Measurements from ENCODE around the gene METTL8. TPM values are rescaled to one million over a fixed set of nuclear protein-coding genes. Genes with fewer than 3 reads are reported as not detected.

Gene METTL8
- total and polyA plus RNA-seq, 11 donors: 4.2 to 18.5 (median 9.0) TPM

- ATAC-seq: no peak
- Histone ChIP-seq H3K36me3 (peaks cover 0 to 99% (median 91%) of the 10 kb centered on the region in 9 donors), H3K27ac (no peak overlapping the region), H3K27me3 (no peaks in the 10 kb centered on the region), H3K4me3 (no peak overlapping the region), H3K4me1 (no peaks in the 10 kb centered on the region), H3K9me3 (no peaks in the 10 kb centered on the region)
- intact Hi-C loops (cut with DNase I): no loop called here
- TF ChIP-seq CTCF (IDR thresholded peaks at IDR 0.05): no peak
- no peak for TF ChIP-seq POLR2A (IDR thresholded peaks at IDR 0.05)
- whole genome bisulfite sequencing, 4 donors: 88 to 93% (median 92%) methylated on average over 2 of the region's 2 CpGs
- DNase-seq: no peak
These were observed 13.9 kb upstream of the METTL8 start for GRCh38 chr2:171447675-171448074.

GRCh38 chr2:171441470-171441869 is 7.7 kb upstream of the METTL8 start:
- TF ChIP-seq CTCF (IDR thresholded peaks at IDR 0.05): no peak
- no peak for TF ChIP-seq POLR2A (IDR thresholded peaks at IDR 0.05)
- DNase-seq (no peak), ATAC-seq (peak in 1 of 4 donors; percentile 18)
- Histone ChIP-seq H3K36me3 (peaks cover 0 to 99% (median 84%) of the 10 kb centered on the region in 9 donors), H3K27me3 (no peaks in the 10 kb centered on the region), H3K27ac (no peak overlapping the region), H3K4me3 (no peak overlapping the region), H3K9me3 (no peaks in the 10 kb centered on the region), H3K4me1 (no peaks in the 10 kb centered on the region)
- intact Hi-C loops (cut with DNase I): no loop called here

GRCh38 chr2:171436307-171436706 is 2.5 kb upstream of the METTL8 start:
- WGBS, 4 donors: 96 to 98% (median 97%) methylated on average over 1 of the region's 1 CpG
- TF ChIP-seq CTCF (IDR thresholded peaks at IDR 0.05): no peak
- no peak for TF ChIP-seq POLR2A (IDR thresholded peaks at IDR 0.05)
- no peaks in the 10 kb centered on the region for H3K27me3 ChIP-seq
- H3K36me3 ChIP-seq: peaks cover 0 to 56% (median 47%) of the 10 kb centered on the region in 9 donors
- no peak overlapping the region for H3K4me3 ChIP-seq
- ATAC-seq (no peak), DNase-seq (no peak)
- intact Hi-C loops (cut with DNase I): loop anchor here in 5 of 10 donors (10.0 kb wide), 3 partner anchors 88 to 272 kb away; partner anchors contain the start of genes CYBRD1 (in 3 of the 5), TLK1 (in 2 of the 5) and DYNC1I2 (in 1 of the 5)
- no peaks in the 10 kb centered on the region for H3K9me3 ChIP-seq
- peaks cover 3 to 18% (median 10%) of the 10 kb centered on the region in 12 donors for H3K4me1 ChIP-seq
- no peak overlapping the region for H3K27ac ChIP-seq

GRCh38 chr2:171434013-171434989 is 511 bp upstream of the METTL8 start, which contains the start of gene DCAF17:
TSS of gene DCAF17 (plus strand) at chr2:171434226. CDS start at chr2:171434578, 352 bp downstream.
- peaks cover 3 to 18% (median 10%) of the 10 kb centered on the region in 12 donors for H3K4me1 ChIP-seq
- DNase-seq (peak; percentile 96 to 98 (median 97)), ATAC-seq (peak; percentile 98 to 99 (median 99))
- H3K27ac ChIP-seq: peak within 1 kb of the TSS; percentile 82 to 100 (median 98)
- no peaks in the 10 kb centered on the region for H3K27me3 ChIP-seq
- TF ChIP-seq CTCF (IDR thresholded peaks at IDR 0.05): peak in 8 of 12 donors; percentile 4 to 66 (median 40)
- TF ChIP-seq POLR2A (IDR thresholded peaks at IDR 0.05): peak in 1 of 2 donors; percentile 74
- intact Hi-C loops (cut with DNase I): loop anchor here in 9 of 10 donors (2.0 to 10.0 kb wide), 8 partner anchors 88 to 506 kb away; partner anchors contain the start of genes CYBRD1 (in 7 of the 9), TLK1 (in 4 of the 9), DYNC1I2 (in 1 of the 9) and GORASP2 (in 1 of the 9)
- H3K4me3 ChIP-seq: peak within 1 kb of the TSS; percentile 61 to 95 (median 84)
- peaks cover 0 to 37% (median 31%) of the 10 kb centered on the region in 9 donors for H3K36me3 ChIP-seq
- no peaks in the 10 kb centered on the region for H3K9me3 ChIP-seq
- WGBS, 4 donors: 0 to 1% (median 0%) methylated on average over 22 to 92 of the region's 92 CpGs
